Articular chondrocyte of knee joint (primary cell): ENCODE results near the gene PPP4R1. TPM values are rescaled to one million over a fixed set of nuclear protein-coding genes. Genes with fewer than 3 reads are reported as not detected.

Experiments
- small RNA-seq: library from RNA; depleted of rRNA; stranded (forward); fragments of <200 nt; gene quantifications from one replicate; pipeline ENCODE3, GENCODE V24; 2012
- total RNA-seq: library from RNA; depleted of rRNA; stranded (reverse); fragments of >200 nt; gene quantifications from 2 replicates; pipeline ENCODE4 v1.2.3, GENCODE V29; 2012

PPP4R1 gene
- 109 and 125 TPM in 2 replicates for total RNA-seq

GRCh38 chr18:9614401-9615279 is at the start of gene PPP4R1:
TSS of gene PPP4R1 (minus strand) at chr18:9614559. CDS start at chr18:9614484, 75 bp downstream.

Small RNA genes lying within 50 kb of the gene (small RNA-seq; reads per million reads assigned to genes)
- gene RNU2-27P (not detected), gene RNU6-903P (not detected)

Other genes with a start within 250 kb of the PPP4R1 start
- 81.9 and 87.6 TPM in 2 replicates for gene RALBP1, start 139.0 kb downstream of the PPP4R1 start, total RNA-seq
- 63.0 and 68.9 TPM in 2 replicates for gene RAB31, start 93.7 kb upstream of the PPP4R1 start, total RNA-seq